Activated CD8-positive, alpha-beta T cell treated with anti-CD3 and anti-CD28 coated beads for 36 hours (primary cell): ENCODE data around the gene POU4F2. TPM values are rescaled to one million over a fixed set of nuclear protein-coding genes. Genes with fewer than 3 reads are reported as not detected.

ENCODE experiments used
- ATAC-seq: fragments of 200-7000 bp; cut with Tn5 transposase; one replicate; pipeline ENCODE4 v1.10.0; 2021; ENCODE audit warnings: mild to moderate bottlenecking, moderate library complexity
- CTCF ChIA-PET: fragments of 350-600 bp; sonication (Branson Sonifier 250); formaldehyde crosslinking; loops from one replicate; lab custom pipeline; 2021; ENCODE audit warnings: antibody characterized with exemption; lab: Charles Lee
- POLR2A ChIA-PET: fragments of 350-600 bp; sonication (Branson Sonifier 250); formaldehyde crosslinking; loops from one replicate; lab custom pipeline; 2021; ENCODE audit warnings: antibody characterized with exemption; lab: Charles Lee
- DNase-seq: peaks from one replicate; pipeline ENCODE4 v3.0.0-alpha.2; 2020
- H3K27ac Mint-ChIP-seq: one replicate; pipeline ENCODE4 v1.8.0; 2021; ENCODE audit warnings: mild to moderate bottlenecking, mixed read lengths
- H3K27me3 Mint-ChIP-seq: one replicate; pipeline ENCODE4 v1.8.0; 2021; ENCODE audit warnings: mixed read lengths
- H3K36me3 Mint-ChIP-seq: one replicate; pipeline ENCODE4 v1.8.0; 2021; ENCODE audit warnings: low read depth, mixed read lengths
- H3K4me1 Mint-ChIP-seq: one replicate; pipeline ENCODE4 v1.8.0; 2021; ENCODE audit warnings: low read depth, mixed read lengths
- H3K4me3 Mint-ChIP-seq: one replicate; pipeline ENCODE4 v1.8.0; 2021; ENCODE audit warnings: mild to moderate bottlenecking, moderate library complexity, mixed read lengths
- H3K9me3 Mint-ChIP-seq: one replicate; pipeline ENCODE4 v1.8.0; 2021; ENCODE audit warnings: mixed read lengths
- intact Hi-C: fragments of 100-400 bp; cut with micrococcal nuclease; formaldehyde crosslinking; loops from one replicate; pipeline ENCODE4 v1.10.0; 2022
- total RNA-seq, 2 experiments: library from RNA; stranded (reverse); gene quantifications; one replicate each; pipeline ENCODE4 v1.2.3, GENCODE V29; 2021
- TF ChIP-seq, protein P1 (sequence below): fragments of 200-600 bp; IDR thresholded peaks from one replicate; pipeline ENCODE4 v1.8.0; 2022; ENCODE audit warnings: antibody characterized with exemption, mild to moderate bottlenecking

POU4F2 gene
- total RNA-seq, 2 experiments from 2014 or later: not detected

DNA sequence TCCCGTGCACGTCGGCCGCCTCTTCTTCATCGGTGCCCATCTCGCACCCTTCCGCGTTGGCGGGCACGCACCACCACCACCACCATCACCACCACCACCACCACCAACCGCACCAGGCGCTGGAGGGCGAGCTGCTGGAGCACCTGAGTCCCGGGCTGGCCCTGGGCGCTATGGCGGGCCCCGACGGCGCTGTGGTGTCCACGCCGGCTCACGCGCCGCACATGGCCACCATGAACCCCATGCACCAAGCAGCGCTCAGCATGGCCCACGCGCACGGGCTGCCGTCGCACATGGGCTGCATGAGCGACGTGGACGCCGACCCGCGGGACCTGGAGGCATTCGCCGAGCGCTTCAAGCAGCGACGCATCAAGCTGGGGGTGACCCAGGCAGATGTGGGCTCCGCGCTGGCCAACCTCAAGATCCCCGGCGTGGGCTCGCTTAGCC, 1.4 kb downstream of the POU4F2 start:
- ChIA-PET CTCF (no interaction called here), POLR2A (no interaction called here)
- no peak overlapping the region for H3K4me3 Mint-ChIP-seq
- H3K9me3 Mint-ChIP-seq: peaks cover 7% of the 10 kb centered on the region
- intact Hi-C loops: no loop called here
- peaks cover 75% of the 10 kb centered on the region for H3K27me3 Mint-ChIP-seq
- no peak for DNase-seq
- ATAC-seq: no peak
- TF ChIP-seq, protein P1, sequence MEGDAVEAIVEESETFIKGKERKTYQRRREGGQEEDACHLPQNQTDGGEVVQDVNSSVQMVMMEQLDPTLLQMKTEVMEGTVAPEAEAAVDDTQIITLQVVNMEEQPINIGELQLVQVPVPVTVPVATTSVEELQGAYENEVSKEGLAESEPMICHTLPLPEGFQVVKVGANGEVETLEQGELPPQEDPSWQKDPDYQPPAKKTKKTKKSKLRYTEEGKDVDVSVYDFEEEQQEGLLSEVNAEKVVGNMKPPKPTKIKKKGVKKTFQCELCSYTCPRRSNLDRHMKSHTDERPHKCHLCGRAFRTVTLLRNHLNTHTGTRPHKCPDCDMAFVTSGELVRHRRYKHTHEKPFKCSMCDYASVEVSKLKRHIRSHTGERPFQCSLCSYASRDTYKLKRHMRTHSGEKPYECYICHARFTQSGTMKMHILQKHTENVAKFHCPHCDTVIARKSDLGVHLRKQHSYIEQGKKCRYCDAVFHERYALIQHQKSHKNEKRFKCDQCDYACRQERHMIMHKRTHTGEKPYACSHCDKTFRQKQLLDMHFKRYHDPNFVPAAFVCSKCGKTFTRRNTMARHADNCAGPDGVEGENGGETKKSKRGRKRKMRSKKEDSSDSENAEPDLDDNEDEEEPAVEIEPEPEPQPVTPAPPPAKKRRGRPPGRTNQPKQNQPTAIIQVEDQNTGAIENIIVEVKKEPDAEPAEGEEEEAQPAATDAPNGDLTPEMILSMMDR: no peak
- peaks cover 3% of the 10 kb centered on the region for H3K36me3 Mint-ChIP-seq
- H3K4me1 Mint-ChIP-seq: peaks cover 20% of the 10 kb centered on the region
- no peak overlapping the region for H3K27ac Mint-ChIP-seq

DNA sequence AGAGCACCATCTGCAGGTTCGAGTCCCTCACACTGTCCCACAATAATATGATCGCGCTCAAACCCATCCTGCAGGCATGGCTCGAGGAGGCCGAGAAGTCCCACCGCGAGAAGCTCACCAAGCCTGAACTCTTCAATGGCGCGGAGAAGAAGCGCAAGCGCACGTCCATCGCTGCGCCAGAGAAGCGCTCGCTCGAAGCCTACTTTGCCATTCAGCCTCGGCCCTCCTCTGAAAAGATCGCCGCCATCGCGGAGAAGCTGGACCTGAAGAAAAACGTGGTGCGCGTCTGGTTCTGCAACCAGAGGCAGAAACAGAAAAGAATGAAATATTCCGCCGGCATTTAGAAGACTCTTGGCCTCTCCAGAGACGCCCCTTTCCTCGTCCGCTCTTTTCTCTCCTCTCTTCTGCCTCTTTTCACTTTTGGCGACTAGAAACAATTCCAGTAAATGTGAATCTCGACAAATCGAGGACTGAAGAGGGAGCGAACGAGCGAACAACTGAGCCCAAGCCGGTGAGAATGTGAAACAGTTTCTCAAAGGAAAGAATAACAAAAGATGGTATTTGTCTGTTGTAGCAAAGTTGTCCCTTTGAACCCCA, 1.9 kb downstream of the POU4F2 start:
- ChIA-PET CTCF (no interaction called here), POLR2A (no interaction called here)
- ATAC-seq (no peak), DNase-seq (no peak)
- Mint-ChIP-seq H3K9me3 (peaks cover 7% of the 10 kb centered on the region), H3K4me1 (peaks cover 20% of the 10 kb centered on the region), H3K4me3 (no peak overlapping the region), H3K36me3 (peaks cover 3% of the 10 kb centered on the region), H3K27ac (no peak overlapping the region), H3K27me3 (peaks cover 73% of the 10 kb centered on the region)
- intact Hi-C loops: no loop called here
- TF ChIP-seq, protein P1: no peak

DNA sequence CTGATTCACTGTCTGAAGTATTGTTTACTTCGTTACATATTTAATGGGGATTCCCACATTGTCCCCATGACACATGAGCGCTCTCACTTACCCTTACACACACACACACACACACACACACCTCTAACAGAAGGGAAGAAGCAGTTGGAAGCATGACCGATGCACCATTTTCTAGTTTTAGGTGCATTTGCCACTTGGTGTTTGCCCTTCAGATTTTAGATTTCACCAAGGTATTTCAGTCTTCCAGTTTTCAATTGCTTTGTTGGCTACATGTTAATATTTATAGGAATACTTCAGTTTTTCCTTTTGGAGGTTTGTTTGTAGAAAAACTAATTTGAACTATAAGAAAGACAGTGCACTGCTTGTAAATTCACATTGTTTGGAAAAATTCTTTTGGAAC, 3.1 kb downstream of the POU4F2 start:
- H3K27me3 Mint-ChIP-seq: peaks cover 75% of the 10 kb centered on the region
- intact Hi-C loops: no loop called here
- H3K4me3 Mint-ChIP-seq: no peak overlapping the region
- POLR2A ChIA-PET: no interaction called here
- no peak overlapping the region for H3K27ac Mint-ChIP-seq
- CTCF ChIA-PET: no interaction called here
- H3K36me3 Mint-ChIP-seq: peaks cover 3% of the 10 kb centered on the region
- ATAC-seq (no peak), DNase-seq (no peak)
- peaks cover 7% of the 10 kb centered on the region for H3K9me3 Mint-ChIP-seq
- TF ChIP-seq, protein P1: no peak
- H3K4me1 Mint-ChIP-seq: peaks cover 20% of the 10 kb centered on the region

DNA sequence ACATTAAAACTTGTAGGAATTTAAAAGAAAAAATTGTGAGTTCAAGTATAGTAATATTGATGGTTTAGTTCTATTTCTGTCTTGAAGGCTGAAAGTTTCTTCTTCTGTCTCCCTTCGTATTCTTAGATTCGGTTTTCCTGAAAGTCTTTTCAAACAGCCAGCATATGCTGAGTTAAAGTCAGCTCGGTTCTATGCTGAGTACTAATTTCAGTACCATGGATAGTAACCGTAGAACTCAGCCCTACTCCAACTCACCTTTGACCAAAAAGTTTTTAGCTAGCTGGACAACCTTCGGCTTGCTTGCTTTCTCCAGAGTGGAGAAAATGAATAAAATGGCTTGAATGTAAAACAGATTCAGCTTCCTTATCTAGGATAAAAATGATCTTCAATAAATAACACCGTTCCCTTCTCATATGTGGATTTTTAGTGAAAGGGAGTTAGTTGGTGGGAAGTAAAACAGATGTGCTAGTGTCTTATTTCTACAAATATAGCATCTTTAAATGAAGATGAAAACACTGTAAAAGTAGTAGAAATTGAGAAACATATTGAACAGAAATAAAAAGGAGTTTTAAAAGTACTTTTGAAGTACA, 5.2 kb downstream of the POU4F2 start:
- CTCF ChIA-PET: no interaction called here
- Mint-ChIP-seq H3K27me3 (peaks cover 72% of the 10 kb centered on the region), H3K27ac (no peak overlapping the region), H3K9me3 (peaks cover 4% of the 10 kb centered on the region), H3K36me3 (peaks cover 3% of the 10 kb centered on the region), H3K4me1 (peaks cover 8% of the 10 kb centered on the region), H3K4me3 (no peak overlapping the region)
- TF ChIP-seq, protein P1: no peak
- intact Hi-C loops: no loop called here
- DNase-seq (no peak), ATAC-seq (no peak)
- POLR2A ChIA-PET: no interaction called here

DNA sequence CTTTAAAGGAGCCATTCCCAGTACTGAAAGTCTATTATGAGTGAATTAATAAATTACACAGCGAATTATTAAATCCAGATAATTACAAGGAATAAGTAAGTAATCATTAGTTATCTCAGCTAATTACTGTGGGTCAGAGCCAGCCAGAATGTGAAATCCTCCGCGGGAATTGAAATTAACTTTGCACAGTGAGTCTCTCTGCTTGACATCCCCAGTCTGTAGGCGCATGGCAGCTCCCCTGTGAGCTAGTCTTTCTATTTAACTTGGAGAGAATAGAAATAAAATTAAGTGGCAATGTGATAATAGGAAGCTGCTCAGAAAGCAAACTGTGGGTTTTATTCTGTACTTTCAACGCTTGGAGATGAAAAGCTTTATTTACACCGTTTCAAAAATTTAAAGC, 7.2 kb downstream of the POU4F2 start:
- TF ChIP-seq, protein P1: no peak
- Mint-ChIP-seq H3K36me3 (no peaks in the 10 kb centered on the region), H3K27ac (no peak overlapping the region), H3K4me1 (no peaks in the 10 kb centered on the region), H3K4me3 (no peak overlapping the region), H3K9me3 (peaks cover 4% of the 10 kb centered on the region), H3K27me3 (peaks cover 69% of the 10 kb centered on the region)
- DNase-seq (no peak), ATAC-seq (no peak)
- intact Hi-C loops: no loop called here
- ChIA-PET POLR2A (no interaction called here), CTCF (no interaction called here)
